Measurements from ENCODE around the gene CCDC28A.
"Not testable (repeated sequence)": the region's sequence is repeated elsewhere in the genome, so short reads cannot be mapped to it uniquely, and the experiment has no call there.

Gene CCDC28A

DNA sequence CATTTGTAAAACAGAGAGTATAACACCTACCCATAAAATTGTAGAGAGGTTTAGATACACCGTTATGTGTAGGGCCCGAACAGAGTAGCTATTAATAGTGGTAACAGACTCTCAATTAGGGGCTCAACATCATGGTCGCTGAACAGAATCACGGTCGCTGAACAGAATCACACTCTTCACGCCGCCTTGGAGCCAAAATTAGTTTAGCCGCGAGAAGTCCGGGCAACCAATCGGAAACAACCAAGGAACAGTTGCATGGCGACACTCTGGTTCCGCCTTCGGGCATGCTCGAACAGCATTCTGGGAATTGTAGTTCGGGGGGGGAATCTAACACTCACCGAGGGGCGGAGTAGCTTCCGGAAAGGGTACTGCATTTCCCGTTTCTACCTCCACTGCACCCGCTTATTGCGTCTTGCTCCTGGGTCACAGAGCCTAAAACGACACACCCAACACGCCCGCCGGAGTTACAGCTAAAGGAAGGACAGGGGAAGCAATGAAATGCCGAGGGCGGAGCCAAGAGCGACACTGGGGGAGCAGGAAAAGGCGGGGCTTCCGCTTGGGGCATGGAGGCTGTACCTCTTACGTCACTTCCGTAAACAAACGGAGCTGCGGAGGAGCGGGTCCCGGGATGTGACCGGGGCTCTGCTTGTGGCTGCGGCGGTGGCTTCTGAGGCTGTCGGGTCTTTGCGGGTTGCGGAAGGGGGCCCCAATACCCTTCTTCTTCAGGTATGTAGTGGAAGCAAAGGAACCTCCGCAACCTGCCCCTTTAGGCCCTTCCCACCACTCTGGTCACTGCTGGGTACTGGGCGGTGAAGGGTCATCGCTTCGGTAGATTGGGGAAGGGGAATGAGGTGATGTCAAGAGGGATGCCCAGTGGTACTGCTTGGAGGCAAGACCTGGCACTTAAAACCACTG lies at the start of gene CCDC28A:
CCDC28A (plus strand) TSS at position 593 of the 915 bp plus-strand sequence. CDS start 2,352 bp downstream, outside the sequence.
- peak; percentile 93 for DNase-seq

- no peak for DNase-seq
Observed at GRCh38 chr6:138724015-138724414, 49.6 kb upstream of the CCDC28A start.

- no peak for DNase-seq
Observed at GRCh38 chr6:138726066-138726756, 47.4 kb upstream of the CCDC28A start.

GRCh38 chr6:138726757-138727097 lies 46.8 kb upstream of the CCDC28A start:
- DNase-seq, result no peak

DNA sequence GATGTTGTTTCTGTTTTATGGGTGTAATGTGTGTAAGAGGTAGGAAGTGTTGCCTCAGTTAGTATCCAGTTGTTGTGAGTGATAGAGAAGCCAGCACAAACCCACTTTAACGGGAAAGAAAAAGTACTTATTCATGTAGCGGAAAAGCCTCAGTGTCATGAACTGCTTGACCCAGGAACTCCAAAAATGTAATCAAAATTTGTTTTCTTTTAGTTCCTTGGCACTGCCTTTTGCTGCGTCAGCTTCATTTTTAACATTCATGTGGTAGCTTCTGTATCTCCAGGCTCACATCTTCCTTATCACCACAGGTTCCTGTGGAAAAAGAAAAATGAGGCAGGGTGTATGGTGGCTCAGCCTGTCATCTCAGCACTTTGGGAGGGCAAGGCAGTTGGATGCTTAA lies 46.4 kb upstream of the CCDC28A start:
- no peak for DNase-seq

- no peak for DNase-seq
Observed at GRCh38 chr6:138728662-138729061, 44.9 kb upstream of the CCDC28A start.

- DNase-seq, result not testable (repeated sequence)
Observed at GRCh38 chr6:138730037-138730436, 43.5 kb upstream of the CCDC28A start.

DNA sequence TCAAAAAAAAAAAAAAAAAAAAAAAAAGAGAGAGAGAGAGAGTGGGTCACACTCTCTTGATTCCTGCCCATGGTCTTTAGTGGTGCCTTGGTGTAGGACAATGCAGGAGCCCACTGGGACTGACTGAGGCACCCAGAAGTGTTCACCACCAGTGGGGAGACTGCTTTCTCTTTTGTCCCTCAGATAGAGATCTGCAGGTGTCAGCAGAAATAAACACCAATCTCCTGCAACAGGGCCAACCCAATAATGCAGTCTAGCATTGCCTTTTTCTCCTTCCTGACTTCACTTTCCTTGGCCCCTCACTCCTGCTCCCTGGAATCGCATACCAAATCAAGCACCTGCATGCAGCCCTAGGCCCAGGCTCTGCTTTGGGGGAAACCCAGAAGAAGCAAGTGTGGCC lies 39.0 kb upstream of the CCDC28A start:
- no peak for DNase-seq

DNA sequence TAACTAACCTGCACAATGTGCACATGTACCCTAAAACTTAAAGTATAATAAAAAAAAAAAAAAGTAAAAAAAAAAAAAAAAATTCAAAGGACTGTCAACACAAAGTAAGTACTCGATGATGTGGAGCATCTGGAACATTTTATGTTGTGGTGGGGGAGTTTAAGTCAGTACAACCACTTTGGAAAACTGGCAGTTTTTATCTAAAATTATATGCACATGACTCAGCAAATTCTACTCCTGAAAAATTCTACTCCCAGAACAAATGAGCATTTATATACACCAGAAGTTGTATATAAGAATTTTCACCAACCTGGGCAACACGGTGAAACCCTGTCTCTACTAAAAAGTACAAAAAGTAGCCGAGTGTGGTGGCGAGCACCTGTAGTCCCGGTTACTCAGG lies 36.9 kb upstream of the CCDC28A start:
- no peak for DNase-seq

- no peak for DNase-seq
Observed at GRCh38 chr6:138752017-138752416, 21.6 kb upstream of the CCDC28A start.

DNA sequence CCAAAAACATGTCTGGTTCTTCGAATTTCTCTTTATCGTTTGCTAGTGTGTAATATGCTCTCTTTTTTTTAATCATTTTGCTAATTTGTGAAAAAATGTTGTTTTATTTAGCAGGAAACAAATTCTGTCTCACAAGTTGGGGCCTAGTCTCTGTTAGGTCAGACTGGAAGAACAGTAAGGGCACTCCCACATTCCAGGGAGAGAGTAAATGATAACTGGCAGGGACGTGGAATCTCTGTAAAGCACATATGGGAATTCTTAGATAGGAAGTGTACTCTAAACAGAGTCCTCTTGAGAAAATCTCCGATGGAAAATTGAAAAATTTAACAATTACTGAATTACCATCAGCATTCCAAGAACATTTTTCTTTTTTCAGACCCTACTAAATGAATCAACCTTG lies 16.4 kb upstream of the CCDC28A start:
- no peak for DNase-seq

DNA sequence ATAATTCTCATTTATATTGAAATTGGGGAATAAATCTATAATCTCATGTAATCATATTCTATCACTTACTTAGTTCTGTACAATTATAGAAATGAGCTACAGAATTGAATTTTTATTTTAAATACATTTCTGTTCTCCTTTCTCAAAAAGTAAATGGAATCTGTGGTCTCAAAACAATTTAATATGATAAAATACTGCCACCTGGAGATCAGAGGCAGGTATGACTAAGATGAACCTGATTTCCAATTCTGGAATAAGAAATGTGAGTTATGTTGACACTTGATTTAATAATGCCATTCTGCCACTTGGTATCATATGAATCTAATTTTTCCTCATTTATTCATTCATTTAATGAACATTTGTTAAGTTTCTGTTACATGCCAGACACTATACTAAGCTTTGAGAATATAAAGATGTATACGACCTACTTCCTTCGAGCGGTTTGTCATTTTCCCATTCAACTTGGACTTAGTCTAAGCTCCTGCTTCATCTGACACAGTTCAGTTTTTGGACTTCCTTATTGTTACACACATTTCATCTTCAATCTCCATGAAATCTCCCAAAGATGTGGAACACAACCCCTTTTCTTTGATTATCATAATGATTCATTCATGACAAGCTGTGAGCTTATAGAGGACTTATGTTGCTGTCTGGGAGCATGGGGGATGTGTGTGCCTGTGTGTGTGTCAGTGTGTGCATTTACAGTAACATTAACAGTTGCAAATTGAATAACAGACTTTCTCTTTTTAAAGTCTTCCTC lies 7.5 kb upstream of the CCDC28A start:
- DNase-seq, result no peak

- DNase-seq, result no peak
Observed at GRCh38 chr6:138769102-138769676, 4.4 kb upstream of the CCDC28A start.

- DNase-seq, result no peak
Observed at GRCh38 chr6:138772596-138773176, 883 bp upstream of the CCDC28A start.

GRCh38 chr6:138774370-138774769 lies 801 bp downstream of the CCDC28A start:
- DNase-seq, result no peak

DNA sequence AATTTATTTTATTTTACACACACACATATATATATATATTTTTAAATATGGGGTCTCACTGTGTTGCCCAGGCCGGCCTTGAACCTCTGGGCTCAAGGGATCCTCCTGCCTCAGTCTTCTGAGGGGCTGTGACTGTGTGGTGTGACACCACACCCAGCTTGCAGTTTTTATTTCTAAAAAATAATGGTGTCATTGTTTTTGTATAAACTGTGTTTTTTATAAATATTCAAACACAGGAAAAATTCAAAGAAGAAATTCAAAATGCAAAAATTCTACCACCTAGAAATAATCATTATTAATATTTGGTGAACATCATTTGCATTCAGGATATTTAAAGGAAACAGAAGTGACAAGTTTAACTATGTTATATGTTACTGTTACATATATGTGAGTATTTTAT lies 3.1 kb downstream of the CCDC28A start:
- no peak for DNase-seq

DNA sequence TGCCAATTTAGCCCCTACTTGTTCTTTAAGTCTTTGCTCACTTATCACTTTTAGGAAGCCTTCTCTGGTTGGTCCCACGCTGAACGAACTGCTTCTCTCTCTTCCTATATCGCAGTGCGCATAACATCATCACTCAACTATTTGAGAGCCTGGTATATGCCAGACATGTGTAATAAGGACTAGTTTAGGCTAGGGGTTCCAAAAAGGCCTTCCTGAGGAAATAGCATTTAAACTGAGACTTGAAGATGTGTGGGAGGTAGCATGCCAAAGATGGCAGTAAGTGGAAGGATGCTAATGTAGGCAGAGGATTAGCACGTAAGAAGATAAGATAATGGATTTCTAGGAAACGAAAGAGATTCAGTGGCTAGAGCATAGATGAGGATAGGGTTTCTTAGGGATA lies 4.8 kb downstream of the CCDC28A start:
- no peak for DNase-seq

DNA sequence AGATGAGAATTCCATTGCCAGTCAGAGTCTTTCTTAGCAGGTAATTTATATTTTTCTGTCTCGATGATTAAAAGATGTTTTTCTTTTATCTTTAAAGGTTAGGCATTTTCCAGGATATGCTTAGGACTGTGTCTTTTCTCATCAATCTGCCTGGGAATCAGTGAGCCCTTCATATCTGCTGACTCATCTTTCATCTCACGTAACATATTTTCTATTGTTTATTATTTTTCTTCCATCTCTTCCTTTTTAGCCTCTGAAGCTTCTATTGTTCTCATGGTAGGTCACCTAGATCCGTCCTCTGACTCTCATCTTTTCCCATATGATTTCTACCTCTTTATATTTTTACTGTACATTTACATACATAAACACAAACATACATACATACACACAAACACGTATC lies 8.7 kb downstream of the CCDC28A start:
- no peak for DNase-seq

DNA sequence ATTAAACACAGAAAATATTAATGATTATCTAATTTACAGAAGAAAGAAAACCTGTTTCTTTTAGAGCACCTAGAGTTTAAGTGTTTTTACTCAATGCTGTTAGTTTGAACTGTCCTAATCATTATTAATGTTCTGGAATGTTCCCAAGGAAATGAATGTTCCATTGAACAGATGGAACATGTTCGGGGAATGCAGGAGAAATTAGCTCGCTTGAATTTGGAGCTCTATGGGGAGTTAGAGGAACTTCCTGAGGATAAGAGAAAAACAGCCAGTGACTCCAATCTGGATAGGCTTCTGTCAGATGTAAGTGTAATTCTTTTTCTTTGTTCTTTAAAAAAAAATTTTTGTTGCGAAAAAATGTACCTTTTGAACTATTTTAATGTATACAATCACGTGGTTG lies 11.5 kb downstream of the CCDC28A start:
- no peak for DNase-seq

DNA sequence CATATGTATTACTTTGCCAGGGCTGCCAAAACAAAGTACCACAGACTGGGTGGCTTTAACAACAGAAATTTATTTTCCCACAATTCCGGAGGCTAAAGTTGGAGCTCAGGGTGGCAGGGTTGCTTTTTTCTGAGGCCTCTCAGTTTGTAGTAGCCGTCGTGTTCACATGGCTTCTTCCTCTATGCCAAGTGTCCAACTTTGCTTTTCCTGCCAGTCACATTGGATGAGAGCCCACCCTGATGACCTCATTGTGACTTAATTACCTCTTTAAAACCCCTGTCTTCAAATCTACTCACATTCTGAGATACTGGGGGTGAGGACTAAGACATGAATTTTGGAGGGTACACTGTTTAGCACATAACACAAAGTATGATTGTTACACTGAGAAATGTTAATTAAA lies 12.4 kb downstream of the CCDC28A start:
- no peak for DNase-seq

DNA sequence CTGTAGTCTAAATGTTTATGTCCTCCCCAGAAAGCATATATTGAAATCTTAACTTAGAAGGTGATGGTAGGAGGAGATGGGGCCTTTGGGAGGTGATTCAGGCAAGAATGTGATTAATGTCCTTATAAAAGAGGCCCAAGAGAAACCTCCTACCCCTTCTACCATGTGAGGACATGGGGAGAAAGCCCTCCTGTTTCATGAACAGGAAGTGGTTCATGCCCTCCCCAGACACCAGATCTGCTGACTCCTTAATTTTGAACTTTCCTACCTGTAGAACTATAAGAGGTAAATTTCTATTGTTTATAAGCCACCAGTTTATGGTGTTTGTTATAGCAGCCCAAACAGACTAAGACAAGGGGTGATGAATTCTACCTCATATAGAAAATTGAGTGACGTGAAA lies 13.6 kb downstream of the CCDC28A start:
- no peak for DNase-seq

- no peak for DNase-seq
Observed at GRCh38 chr6:138795809-138796603, 22.4 kb downstream of the CCDC28A start, which contains the start of gene ECT2L. Gene ECT2L (plus strand): TSS chr6:138796087. CDS start chr6:138813275, 17,188 bp downstream.
